Kidney (tissue), 14 donors: ENCODE measurements around the gene FAM50A. TPM values are rescaled to one million over a fixed set of nuclear protein-coding genes. Genes with fewer than 3 reads are reported as not detected.

Experiments
- DNase-seq, 5 donors: peaks; one replicate each; pipeline ENCODE4 v3.0.0-alpha.2; 2013 to 2020
- FAIRE-seq: peaks from 2 replicates; lab custom pipeline; 2012; peaks lifted over from hg19 to GRCh38; lab: Jason Lieb, UNC
- H3K27ac ChIP-seq, 2 donors: one replicate each; pipeline ENCODE4 v1.7.0; 2013; ENCODE audit warnings: low read depth in 2 of 2, low read length in 2 of 2, inconsistent platforms in 1 of 2
- H3K27me3 ChIP-seq: one replicate; pipeline ENCODE4 v1.7.1; 2013; ENCODE audit warnings: low read length, inconsistent platforms; ENCODE audit not compliant: control insufficient read depth, insufficient read depth
- H3K36me3 ChIP-seq, 3 donors: one replicate each; pipeline versions ENCODE4 v1.7.0 to v1.7.1; 2013; ENCODE audit warnings: low read length in 3 of 3, control low read depth in 1 of 3, inconsistent platforms in 1 of 3; ENCODE audit not compliant: insufficient read depth in 3 of 3, control insufficient read depth in 2 of 3
- H3K4me1 ChIP-seq, 3 donors: one replicate each; pipeline versions ENCODE4 v1.7.0 to v1.7.1; 2013; ENCODE audit warnings: low read length in 3 of 3, inconsistent platforms in 1 of 3, low read depth in 1 of 3; ENCODE audit not compliant: control insufficient read depth in 2 of 3, insufficient read depth in 2 of 3
- H3K4me3 ChIP-seq, 3 donors: one replicate each; pipeline versions ENCODE4 v1.7.0 to v1.8.1; 2013; ENCODE audit warnings: low read length in 3 of 3, control low read depth in 1 of 3, inconsistent platforms in 1 of 3
- H3K9ac ChIP-seq, 3 donors: one replicate each; pipeline versions ENCODE4 v1.7.0 to v1.7.1; 2013; ENCODE audit warnings: low read length in 3 of 3, control low read depth in 1 of 3, inconsistent platforms in 1 of 3
- H3K9me3 ChIP-seq, 3 donors: one replicate each; pipeline versions ENCODE4 v1.7.0 to v1.7.1; 2013; ENCODE audit warnings: low read length in 3 of 3, control low read depth in 1 of 3, inconsistent platforms in 1 of 3; ENCODE audit not compliant: control insufficient read depth in 2 of 3, insufficient read depth in 1 of 3
- intact Hi-C: fragments of 100-400 bp; cut with DNase I; formaldehyde crosslinking; loops from one replicate; pipeline ENCODE4 v1.11.1; 2022
- polyA plus RNA-seq: library from polyadenylated mRNA; stranded (reverse); fragments of 350-450 nt; fragmentation: Illumina TruSeq; extraction: RNeasy Lipid Tissue Mini Kit (QIAGEN cat#74804); gene quantifications from one replicate; pipeline ENCODE4 v1.2.3, GENCODE V29; 2014; ENCODE audit warnings: low read depth, low replicate concordance; ENCODE audit not compliant: insufficient read depth
- total RNA-seq: library from RNA; stranded (reverse); fragmentation: NEBNext Ultra II Directional; extraction: Animal tissue kit (Norgen Biotek cat#: 25700); gene quantifications from one replicate; pipeline ENCODE4 v1.2.1, GENCODE V29; 2021
- TF ChIP-seq, protein P1 (sequence below): IDR thresholded peaks from 3 replicates; pipeline ENCODE4 v1.5.1; 2012; ENCODE audit warnings: mild to moderate bottlenecking, moderate library complexity, borderline replicate concordance; ENCODE audit not compliant: insufficient read depth; ENCODE audit errors: extremely low read depth
- donor health status: control.
- donor health status: control.
- donor health status: control.
- donor health status: control.
- donor health status: control.
- donor health status: DM: yes; HTN: yes; CAD: no.
- donor health status: Normal renal cell carcinoma (clear cell type).

FAM50A gene
- total and polyA plus RNA-seq, 2 donors from 2014 or later: 46.0 to 112 TPM

DNA sequence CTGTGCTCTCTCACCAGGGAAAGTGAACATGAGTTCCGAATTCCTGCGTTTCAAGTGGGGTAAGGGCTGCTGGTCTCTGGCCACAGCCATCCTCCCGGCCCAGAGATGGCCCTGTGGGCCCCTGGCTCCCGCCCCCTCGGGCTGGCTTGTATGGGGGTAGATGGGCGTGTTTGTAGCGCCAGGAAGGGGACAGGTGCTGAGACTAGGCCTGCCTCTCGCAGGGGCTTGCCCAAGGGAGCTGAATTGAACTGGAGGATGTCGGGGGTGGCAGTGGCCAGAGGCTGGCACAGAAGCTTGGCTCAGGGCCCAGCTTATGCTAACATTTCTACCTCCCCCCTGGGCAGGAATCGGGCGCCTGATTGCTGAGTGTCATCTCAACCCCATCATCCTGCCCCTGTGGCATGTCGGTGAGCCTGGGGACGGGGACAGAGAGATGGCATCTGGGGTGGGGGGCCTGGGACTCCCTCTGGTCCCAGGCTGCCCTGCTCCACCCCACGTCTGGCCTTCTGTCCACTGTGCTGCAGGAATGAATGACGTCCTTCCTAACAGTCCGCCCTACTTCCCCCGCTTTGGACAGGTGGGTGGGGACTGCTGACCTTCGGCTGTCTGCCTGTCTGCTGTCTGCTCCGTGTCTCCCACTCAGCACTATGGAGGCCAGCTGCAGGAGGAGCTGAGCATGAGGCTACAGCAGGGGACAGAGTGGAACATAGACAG lies 24.1 kb upstream of the FAM50A start:
- no peaks in the 10 kb centered on the region for H3K36me3 ChIP-seq
- no peaks in the 10 kb centered on the region for H3K9me3 ChIP-seq
- intact Hi-C loops: no loop called here
- H3K4me1 ChIP-seq: no peaks in the 10 kb centered on the region
- no peak overlapping the region for H3K9ac ChIP-seq
- no peaks in the 10 kb centered on the region for H3K27me3 ChIP-seq
- DNase-seq: no peak
- TF ChIP-seq, protein P1, sequence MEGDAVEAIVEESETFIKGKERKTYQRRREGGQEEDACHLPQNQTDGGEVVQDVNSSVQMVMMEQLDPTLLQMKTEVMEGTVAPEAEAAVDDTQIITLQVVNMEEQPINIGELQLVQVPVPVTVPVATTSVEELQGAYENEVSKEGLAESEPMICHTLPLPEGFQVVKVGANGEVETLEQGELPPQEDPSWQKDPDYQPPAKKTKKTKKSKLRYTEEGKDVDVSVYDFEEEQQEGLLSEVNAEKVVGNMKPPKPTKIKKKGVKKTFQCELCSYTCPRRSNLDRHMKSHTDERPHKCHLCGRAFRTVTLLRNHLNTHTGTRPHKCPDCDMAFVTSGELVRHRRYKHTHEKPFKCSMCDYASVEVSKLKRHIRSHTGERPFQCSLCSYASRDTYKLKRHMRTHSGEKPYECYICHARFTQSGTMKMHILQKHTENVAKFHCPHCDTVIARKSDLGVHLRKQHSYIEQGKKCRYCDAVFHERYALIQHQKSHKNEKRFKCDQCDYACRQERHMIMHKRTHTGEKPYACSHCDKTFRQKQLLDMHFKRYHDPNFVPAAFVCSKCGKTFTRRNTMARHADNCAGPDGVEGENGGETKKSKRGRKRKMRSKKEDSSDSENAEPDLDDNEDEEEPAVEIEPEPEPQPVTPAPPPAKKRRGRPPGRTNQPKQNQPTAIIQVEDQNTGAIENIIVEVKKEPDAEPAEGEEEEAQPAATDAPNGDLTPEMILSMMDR: no peak
- H3K27ac ChIP-seq: no peak overlapping the region
- H3K4me3 ChIP-seq: no peak overlapping the region
- FAIRE-seq: no peak

DNA sequence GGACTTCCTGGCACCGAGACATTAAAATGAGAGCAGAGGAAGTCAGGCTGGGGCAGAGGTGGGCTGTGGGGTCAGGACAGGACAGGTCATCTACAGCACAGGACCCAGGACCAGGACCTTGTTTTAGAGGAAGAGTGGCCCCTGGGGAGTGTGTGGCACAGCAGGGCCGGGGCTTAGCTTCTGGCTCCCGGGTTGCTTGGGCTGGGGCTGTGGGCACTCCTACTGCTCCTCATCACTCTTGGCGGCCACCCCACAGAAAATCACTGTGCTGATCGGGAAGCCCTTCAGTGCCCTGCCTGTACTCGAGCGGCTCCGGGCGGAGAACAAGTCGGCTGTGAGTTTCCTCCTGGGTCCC lies 23.6 kb upstream of the FAM50A start:
- intact Hi-C loops: no loop called here
- H3K9me3 ChIP-seq: no peaks in the 10 kb centered on the region
- H3K27ac ChIP-seq: no peak overlapping the region
- FAIRE-seq (no peak), DNase-seq (no peak)
- no peaks in the 10 kb centered on the region for H3K4me1 ChIP-seq
- H3K4me3 ChIP-seq: no peak overlapping the region
- H3K9ac ChIP-seq: no peak overlapping the region
- H3K36me3 ChIP-seq: no peaks in the 10 kb centered on the region
- TF ChIP-seq, protein P1: no peak
- no peaks in the 10 kb centered on the region for H3K27me3 ChIP-seq

DNA sequence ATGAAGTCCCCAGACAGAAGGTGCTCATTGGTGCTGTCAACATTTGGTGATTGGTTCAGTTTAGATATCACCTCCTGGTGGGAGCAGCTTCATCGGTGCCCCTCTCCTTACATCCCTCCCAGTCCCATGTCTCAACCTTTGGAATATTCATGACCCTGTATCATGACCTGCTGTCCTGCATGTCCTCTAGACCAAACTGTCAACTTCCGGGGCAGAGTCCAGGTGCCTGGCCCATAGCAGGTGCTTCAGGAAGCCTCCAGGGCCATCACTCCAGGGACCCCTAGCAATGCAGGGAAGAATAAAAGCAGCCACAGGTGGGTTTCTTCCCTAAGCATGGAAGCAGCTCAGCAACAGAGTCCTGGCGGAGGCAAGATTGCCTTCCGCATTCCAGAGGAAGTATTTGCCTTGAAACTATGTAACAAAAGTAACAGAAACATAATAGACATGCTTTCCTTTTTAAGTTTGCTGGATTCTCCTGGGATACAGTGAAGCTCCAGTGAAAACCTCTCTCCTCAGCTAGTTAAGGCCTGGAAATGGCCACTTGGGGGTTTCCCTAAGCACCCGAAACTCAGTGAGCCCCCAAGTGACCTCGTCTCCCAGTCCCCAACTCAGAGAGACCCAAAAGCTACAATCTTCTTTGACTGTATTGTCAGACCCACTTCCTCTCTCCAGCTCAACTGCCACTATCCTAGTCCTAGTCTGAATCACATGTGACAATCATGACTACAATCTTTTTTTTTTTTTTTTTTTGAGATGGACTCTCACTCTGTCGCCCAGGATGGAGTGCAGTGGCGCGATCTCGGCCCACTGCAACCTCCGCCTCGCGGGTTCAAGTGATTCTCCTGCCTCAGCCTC lies 16.8 kb upstream of the FAM50A start:
- FAIRE-seq (no peak), DNase-seq (no peak)
- H3K4me3 ChIP-seq: no peak overlapping the region

More for the DNA sequence above, 16.8 kb upstream of the FAM50A start:
- TF ChIP-seq, protein P1: no peak
- intact Hi-C loops: no loop called here
- H3K9me3 ChIP-seq: no peaks in the 10 kb centered on the region
- peaks cover 0 to 5% (median 0%) of the 10 kb centered on the region in 3 donors for H3K4me1 ChIP-seq
- no peaks in the 10 kb centered on the region for H3K27me3 ChIP-seq
- peak overlapping the region in 1 of 3 donors; percentile 26 for H3K9ac ChIP-seq
- H3K27ac ChIP-seq: no peak overlapping the region
- peaks cover 0 to 2% (median 0%) of the 10 kb centered on the region in 3 donors for H3K36me3 ChIP-seq
